ENCODE measurements around the gene BRIP1. TPM values are rescaled to one million over a fixed set of nuclear protein-coding genes. Genes with fewer than 3 reads are reported as not detected.

Gene BRIP1
- polyA plus RNA-seq, 2 of the 4 experiments (the other 2 are of a cell fraction): 8.0 to 11.5 TPM

- DNase-seq (ENCODE audit: low read depth in 1 of 2, low spot score in 1 of 2) (no peak), FAIRE-seq (no peak), ATAC-seq (no peak)
- ChIA-PET CTCF (interaction anchor here (1.1 to 1.4 kb wide), 2 partner anchors 9 to 23 kb away, joined by 3 to 4 read pairs; no protein-coding TSS in a partner anchor), POLR2A (no interaction called here)
- TF ChIP-seq E2F6 (IDR thresholded peaks at IDR 0.05; ENCODE audit: borderline replicate concordance, low read depth) (no peak), FOXS1 (CRISPR knock-in tag; IDR thresholded peaks at IDR 0.05) (no peak)
- WGBS (ENCODE audit: missing lambda C conversion rate): 71% methylated on average over 2 of the region's 2 CpGs
- Histone ChIP-seq H3K9me3 (no peaks in the 10 kb centered on the region), H3K4me1 (no peaks in the 10 kb centered on the region), H3K4me2 (no peak overlapping the region), H3K4me3 (no peak overlapping the region), H3K27ac (no peak overlapping the region)
These were observed 205.1 kb downstream of the BRIP1 start for GRCh38 chr17:61658183-61658582.

- Histone ChIP-seq H3K4me3 (no peak overlapping the region), H3K9me3 (no peaks in the 10 kb centered on the region), H3K27ac (no peak overlapping the region), H3K4me2 (no peak overlapping the region), H3K4me1 (no peaks in the 10 kb centered on the region)
- FAIRE-seq (no peak), ATAC-seq (no peak), DNase-seq (ENCODE audit: low read depth in 1 of 2, low spot score in 1 of 2) (no peak)
- ChIA-PET POLR2A (no interaction called here), CTCF (interaction anchor here (0.5 to 1.4 kb wide), 2 partner anchors 8 to 180 kb away, joined by 3 to 4 read pairs; no protein-coding TSS in a partner anchor)
- no peak for TF ChIP-seq HOXB5 (CRISPR knock-in tag; IDR thresholded peaks at IDR 0.05)
- no peak for TF ChIP-seq NFE2L2 (conservative IDR thresholded peaks at IDR 0.05; ENCODE audit: low read length)
- no peak for TF ChIP-seq ELK1 (IDR thresholded peaks at IDR 0.05; ENCODE audit: low read depth, low read length)
- no peak for TF ChIP-seq ZSCAN20 (CRISPR knock-in tag; IDR thresholded peaks at IDR 0.05)
- TF ChIP-seq PBX3 (IDR thresholded peaks at IDR 0.05): no peak
These were observed 206.0 kb downstream of the BRIP1 start for GRCh38 chr17:61657338-61657737.

GRCh38 chr17:61656721-61657217 is 206.6 kb downstream of the BRIP1 start:
- H3K4me3 ChIP-seq: no peak overlapping the region
- FAIRE-seq (no peak), DNase-seq (ENCODE audit: low read depth in 1 of 2, low spot score in 1 of 2) (no peak), ATAC-seq (no peak)
- WGBS (ENCODE audit: missing lambda C conversion rate): 58% methylated on average over 1 of the region's 1 CpG
- 0 out of 3 replicates have a peak, but pooled peaks cover 4% of the 10 kb centered on the region for H3K9me3 ChIP-seq
- no peak overlapping the region for H3K27ac ChIP-seq
- CTCF ChIA-PET: interaction anchor here (0.5 kb wide), 1 partner anchor 180 kb away, joined by 3 read pairs; no protein-coding TSS in a partner anchor
- POLR2A ChIA-PET: no interaction called here
- no peak overlapping the region for H3K4me2 ChIP-seq
- H3K4me1 ChIP-seq: no peaks in the 10 kb centered on the region
- TF ChIP-seq FOSL2 (IDR thresholded peaks at IDR 0.05): no peak
- no peak for TF ChIP-seq FOSL2 (CRISPR knock-in tag; IDR thresholded peaks at IDR 0.05)
- no peak for TF ChIP-seq KDM1A (IDR thresholded peaks at IDR 0.05; ENCODE audit: low read depth)
- TF ChIP-seq RFX5 (IDR thresholded peaks at IDR 0.05): no peak
- TF ChIP-seq EHF (CRISPR knock-in tag; IDR thresholded peaks at IDR 0.05): no peak
- no peak for TF ChIP-seq HEYL (CRISPR knock-in tag; IDR thresholded peaks at IDR 0.05)
- no peak for TF ChIP-seq NR3C1 (IDR thresholded peaks at IDR 0.05)
- no peak for TF ChIP-seq ZSCAN20 (CRISPR knock-in tag; IDR thresholded peaks at IDR 0.05)
- TF ChIP-seq EHMT2 (IDR thresholded peaks at IDR 0.05; ENCODE audit: low read depth): no peak
- no peak for TF ChIP-seq REST (IDR thresholded peaks at IDR 0.05)
- no peak for TF ChIP-seq ATOH8 (CRISPR knock-in tag; IDR thresholded peaks at IDR 0.05; ENCODE audit: low read depth)
- TF ChIP-seq MAZ (IDR thresholded peaks at IDR 0.05; ENCODE audit: borderline replicate concordance, low read depth, low read length): no peak
- TF ChIP-seq TFCP2L1 (CRISPR knock-in tag; IDR thresholded peaks at IDR 0.05): no peak
- no peak for TF ChIP-seq EP300 (IDR thresholded peaks at IDR 0.05)
- TF ChIP-seq ELK1 (IDR thresholded peaks at IDR 0.05; ENCODE audit: low read depth, low read length): no peak
- TF ChIP-seq RARB (CRISPR knock-in tag; IDR thresholded peaks at IDR 0.05): no peak
- no peak for TF ChIP-seq MYC (IDR thresholded peaks at IDR 0.05; ENCODE audit: borderline replicate concordance, low read length)
- TF ChIP-seq RNF2 (IDR thresholded peaks at IDR 0.05; ENCODE audit: borderline replicate concordance, low read depth): no peak
- TF ChIP-seq TP53 (CRISPR knock-in tag; IDR thresholded peaks at IDR 0.05): no peak
- no peak for TF ChIP-seq CEBPB (IDR thresholded peaks at IDR 0.05)
